Caco-2 (cell line): ENCODE results near the gene PRPF19. TPM values are rescaled to one million over a fixed set of nuclear protein-coding genes. Genes with fewer than 3 reads are reported as not detected.

ENCODE experiments used
- BruUV-seq: library from RNA; stranded (reverse); fragments of 400-500 nt; replicated peaks from 2 replicates; lab custom pipeline; 2021; lab: Mats Ljungman, UMichigan
- CTCF ChIA-PET: fragments of 300-600 bp; sonication (Branson Sonifier 250); formaldehyde crosslinking; loops from one replicate; lab custom pipeline; 2022; ENCODE audit warnings: antibody characterized with exemption; lab: Charles Lee
- POLR2A ChIA-PET: fragments of 300-600 bp; sonication (Branson Sonifier 250); formaldehyde crosslinking; loops from one replicate; lab custom pipeline; 2022; ENCODE audit warnings: antibody characterized with exemption; lab: Charles Lee
- DNase-seq, 2 experiments: peaks; one replicate each; pipeline versions ENCODE4 v3.0.0 to v3.0.0-alpha.2; 2020 to 2022
- H3K27me3 ChIP-seq: replicated peaks from 2 replicates; pipeline ENCODE4 v1.6.0; 2011; ENCODE audit warnings: low read length; ENCODE audit not compliant: control insufficient read depth, insufficient read depth
- H3K36me3 ChIP-seq: 2 replicates; pipeline ENCODE4 v1.5.1; 2011; ENCODE audit warnings: low read length; ENCODE audit not compliant: control insufficient read depth, insufficient read depth
- H3K4me1 ChIP-seq: fragments of 250-450 bp; sonication (Bioruptor Pico); 2 replicates; pipeline ENCODE4 v1.5.1; 2020; ENCODE audit warnings: mild to moderate bottlenecking
- H3K4me3 ChIP-seq: 2 replicates; pipeline ENCODE4 v1.5.1; 2011; ENCODE audit warnings: low read depth, mild to moderate bottlenecking, control low read depth, low read length
- H3K9me3 ChIP-seq: fragments of 250-450 bp; sonication (Bioruptor Pico); 2 replicates; pipeline ENCODE4 v1.5.1; 2020; ENCODE audit warnings: mild to moderate bottlenecking, moderate library complexity
- H3K27ac Mint-ChIP-seq: one replicate; pipeline ENCODE4 v1.8.0; 2022; ENCODE audit warnings: mixed read lengths; ENCODE audit not compliant: unreplicated experiment
- H3K27me3 Mint-ChIP-seq: one replicate; pipeline ENCODE4 v1.8.0; 2022; ENCODE audit warnings: mixed read lengths; ENCODE audit not compliant: insufficient read depth, unreplicated experiment
- H3K36me3 Mint-ChIP-seq: one replicate; pipeline ENCODE4 v1.8.0; 2022; ENCODE audit warnings: mild to moderate bottlenecking, mixed read lengths; ENCODE audit not compliant: insufficient read depth, unreplicated experiment
- H3K4me1 Mint-ChIP-seq: one replicate; pipeline ENCODE4 v1.8.0; 2022; ENCODE audit warnings: low read depth, mixed read lengths; ENCODE audit not compliant: unreplicated experiment
- H3K4me3 Mint-ChIP-seq: one replicate; pipeline ENCODE4 v1.8.0; 2022; ENCODE audit warnings: mild to moderate bottlenecking, moderate library complexity, mixed read lengths; ENCODE audit not compliant: unreplicated experiment
- H3K9me3 Mint-ChIP-seq: one replicate; pipeline ENCODE4 v1.8.0; 2022; ENCODE audit warnings: mixed read lengths; ENCODE audit not compliant: unreplicated experiment
- CTCF ChIP-seq, 2 experiments: fragments of 200-600 bp in 1 of 2; IDR thresholded peaks; 1 replicate in 1 of 2; 2 replicates in 1 of 2; pipeline versions ENCODE4 v1.5.1 to v1.8.0; 2011 to 2022; ENCODE audit warnings: antibody characterized with exemption in 1 of 2, control low read depth in 1 of 2, inconsistent platforms in 1 of 2, low read depth in 1 of 2, low read length in 1 of 2, mild to moderate bottlenecking in 1 of 2, moderate library complexity in 1 of 2; ENCODE audit not compliant: insufficient read depth in 1 of 2, severe bottlenecking in 1 of 2, unreplicated experiment in 1 of 2
- intact Hi-C: fragments of 100-400 bp; cut with micrococcal nuclease; formaldehyde crosslinking; loops from one replicate; pipeline ENCODE4 v1.10.0; 2022; ENCODE audit not compliant: unreplicated experiment
- total RNA-seq: library from RNA; stranded (reverse); gene quantifications from 2 replicates; pipeline ENCODE4 v1.2.3, GENCODE V29; 2022

Gene PRPF19
- total RNA-seq, 1 experiment from 2014 or later: 183 TPM

- intact Hi-C loops: no loop called here
- ChIA-PET CTCF (interaction anchor here (0.6 to 1.0 kb wide), 3 partner anchors 16 to 86 kb away, joined by 3 to 5 read pairs (median 5); no protein-coding TSS in a partner anchor), POLR2A (interaction anchor here (0.6 kb wide), 1 partner anchor 396 kb away, joined by 3 read pairs; no protein-coding TSS in a partner anchor)
- Mint-ChIP-seq H3K27ac (no peak overlapping the region), H3K4me1 (peaks cover 4% of the 10 kb centered on the region), H3K36me3 (no peaks in the 10 kb centered on the region), H3K27me3 (peaks cover 5% of the 10 kb centered on the region), H3K4me3 (no peak overlapping the region), H3K9me3 (no peaks in the 10 kb centered on the region)
- Histone ChIP-seq H3K27me3 (no peaks in the 10 kb centered on the region), H3K4me1 (peaks cover 4% of the 10 kb centered on the region; the same call in 1 of the 2 replicates), H3K36me3 (no peaks in the 10 kb centered on the region), H3K4me3 (no peak overlapping the region), H3K9me3 (no peaks in the 10 kb centered on the region)
- TF ChIP-seq CTCF (IDR thresholded peaks at IDR 0.05; ENCODE audit: insufficient read depth in 1 of 2, low read depth in 1 of 2, low read length in 1 of 2, severe bottlenecking in 1 of 2, unreplicated experiment in 1 of 2): no peak
- no TSS peak for BruUV-seq
- no peak for DNase-seq
Observed at GRCh38 chr11:60860943-60861342, 45.4 kb downstream of the PRPF19 start.

GRCh38 chr11:60859616-60860250, 46.7 kb downstream of the PRPF19 start:
- no peaks in the 10 kb centered on the region for H3K9me3 Mint-ChIP-seq
- CTCF ChIA-PET: no interaction called here

More at GRCh38 chr11:60859616-60860250, 46.7 kb downstream of the PRPF19 start:
- Mint-ChIP-seq H3K4me1 (peaks cover 9% of the 10 kb centered on the region), H3K27ac (no peak overlapping the region), H3K27me3 (peaks cover 5% of the 10 kb centered on the region), H3K36me3 (no peaks in the 10 kb centered on the region), H3K4me3 (no peak overlapping the region)
- Histone ChIP-seq H3K4me3 (no peak overlapping the region), H3K9me3 (no peaks in the 10 kb centered on the region), H3K4me1 (peaks cover 4% of the 10 kb centered on the region; the same call in 1 of the 2 replicates), H3K36me3 (no peaks in the 10 kb centered on the region), H3K27me3 (no peaks in the 10 kb centered on the region)
- POLR2A ChIA-PET: no interaction called here
- TF ChIP-seq CTCF (IDR thresholded peaks at IDR 0.05; ENCODE audit: insufficient read depth in 1 of 2, low read depth in 1 of 2, low read length in 1 of 2, severe bottlenecking in 1 of 2, unreplicated experiment in 1 of 2): no peak
- BruUV-seq: no TSS peak
- intact Hi-C loops: no loop called here
- no peak for DNase-seq
